ENCODE results near the gene CFAP299. TPM values are rescaled to one million over a fixed set of nuclear protein-coding genes. Genes with fewer than 3 reads are reported as not detected.

Gene CFAP299
- total RNA-seq, 1 experiment from 2014 or later = not detected

DNA sequence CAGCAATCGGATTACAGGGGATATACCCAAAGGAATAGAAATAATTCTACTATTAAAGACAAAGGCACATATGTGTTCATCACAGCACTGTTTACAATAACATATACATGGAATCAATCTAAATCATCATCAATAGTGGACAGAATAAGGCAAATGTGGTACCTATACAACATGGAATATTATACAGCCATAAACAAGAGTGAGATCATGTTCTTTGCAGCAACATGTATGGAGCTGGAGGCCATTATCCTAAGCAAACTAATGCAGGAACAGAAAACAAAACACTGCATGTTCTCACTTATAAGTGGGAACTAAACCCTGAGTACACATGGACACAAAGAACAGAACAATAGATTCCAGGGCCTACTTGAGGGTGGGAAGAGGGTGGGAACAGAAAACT lies 163.2 kb downstream of the CFAP299 start:
- RAD21 ChIA-PET (ENCODE audit: low non-redundant PET in 1 of 2, low total read pairs in 2 of 2, uncharacterized antibody in 2 of 2, unreplicated experiment in 2 of 2) = no interaction called here
- Histone ChIP-seq H3K79me2 (ENCODE audit: insufficient read depth, low read length) (no peaks in the 10 kb centered on the region), H3K9me2 (ENCODE audit: insufficient read depth) (no peaks in the 10 kb centered on the region), H4K20me1 (ENCODE audit: insufficient read depth) (no peaks in the 10 kb centered on the region), H2AFZ (ENCODE audit: low read depth, low read length, poor library complexity, severe bottlenecking) (no peak overlapping the region), H3K9ac (ENCODE audit: low read length) (no peak overlapping the region), H3K4me3 (replicated peaks in 1 of 2; ENCODE audit: low read depth in 1 of 2, low read length in 2 of 2) (no peak overlapping the region), H3K9me3 (ENCODE audit: control insufficient read depth in 1 of 2, insufficient read depth in 1 of 2, low read depth in 1 of 2, low read length in 2 of 2) (no peaks in the 10 kb centered on the region), H3K27me3 (ENCODE audit: insufficient read depth, low read length) (no peaks in the 10 kb centered on the region), H3K4me2 (ENCODE audit: low read length) (no peak overlapping the region), H3K36me3 (ENCODE audit: control insufficient read depth in 1 of 2, insufficient read depth in 2 of 2, low read length in 2 of 2) (no peaks in the 10 kb centered on the region), H3K4me1 (ENCODE audit: control insufficient read depth in 1 of 2, insufficient read depth in 2 of 2, low read length in 2 of 2) (no peaks in the 10 kb centered on the region), H3K27ac (ENCODE audit: low read depth, low read length) (no peak overlapping the region)
- no peak for DNase-seq (ENCODE audit: low read depth, low spot score)
- CTCF ChIA-PET = no interaction called here
- no peak for ATAC-seq
- TF ChIP-seq RAD21 (IDR thresholded peaks at IDR 0.05; ENCODE audit: low read depth) = no peak
- TF ChIP-seq FOSL1 (IDR thresholded peaks at IDR 0.05; ENCODE audit: low read depth) = no peak
- no peak for TF ChIP-seq ZNF274 (IDR thresholded peaks at IDR 0.05; ENCODE audit: low read depth, low read length)
- TF ChIP-seq TCF7L2 (IDR thresholded peaks at IDR 0.05; ENCODE audit: borderline replicate concordance, extremely low read depth, insufficient read depth, insufficient read length) = no peak
- TF ChIP-seq, protein P1, sequence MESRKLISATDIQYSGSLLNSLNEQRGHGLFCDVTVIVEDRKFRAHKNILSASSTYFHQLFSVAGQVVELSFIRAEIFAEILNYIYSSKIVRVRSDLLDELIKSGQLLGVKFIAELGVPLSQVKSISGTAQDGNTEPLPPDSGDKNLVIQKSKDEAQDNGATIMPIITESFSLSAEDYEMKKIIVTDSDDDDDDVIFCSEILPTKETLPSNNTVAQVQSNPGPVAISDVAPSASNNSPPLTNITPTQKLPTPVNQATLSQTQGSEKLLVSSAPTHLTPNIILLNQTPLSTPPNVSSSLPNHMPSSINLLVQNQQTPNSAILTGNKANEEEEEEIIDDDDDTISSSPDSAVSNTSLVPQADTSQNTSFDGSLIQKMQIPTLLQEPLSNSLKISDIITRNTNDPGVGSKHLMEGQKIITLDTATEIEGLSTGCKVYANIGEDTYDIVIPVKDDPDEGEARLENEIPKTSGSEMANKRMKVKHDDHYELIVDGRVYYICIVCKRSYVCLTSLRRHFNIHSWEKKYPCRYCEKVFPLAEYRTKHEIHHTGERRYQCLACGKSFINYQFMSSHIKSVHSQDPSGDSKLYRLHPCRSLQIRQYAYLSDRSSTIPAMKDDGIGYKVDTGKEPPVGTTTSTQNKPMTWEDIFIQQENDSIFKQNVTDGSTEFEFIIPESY (IDR thresholded peaks at IDR 0.05; ENCODE audit: extremely low read depth, insufficient replicate concordance, low read length) = no peak
- TF ChIP-seq YY1 (IDR thresholded peaks at IDR 0.05; ENCODE audit: extremely low read depth, insufficient replicate concordance, low read depth, low read length) = no peak
- no peak for TF ChIP-seq CEBPB (IDR thresholded peaks at IDR 0.05; ENCODE audit: low read depth)
- no peak for TF ChIP-seq POLR2A (IDR thresholded peaks at IDR 0.05; ENCODE audit: borderline replicate concordance, extremely low read depth, insufficient read depth, insufficient read length)
- BruUV-seq (replicated peaks) = no TSS peak
- POLR2A ChIA-PET = no interaction called here
- intact Hi-C loops (cut with micrococcal nuclease) = no loop called here

DNA sequence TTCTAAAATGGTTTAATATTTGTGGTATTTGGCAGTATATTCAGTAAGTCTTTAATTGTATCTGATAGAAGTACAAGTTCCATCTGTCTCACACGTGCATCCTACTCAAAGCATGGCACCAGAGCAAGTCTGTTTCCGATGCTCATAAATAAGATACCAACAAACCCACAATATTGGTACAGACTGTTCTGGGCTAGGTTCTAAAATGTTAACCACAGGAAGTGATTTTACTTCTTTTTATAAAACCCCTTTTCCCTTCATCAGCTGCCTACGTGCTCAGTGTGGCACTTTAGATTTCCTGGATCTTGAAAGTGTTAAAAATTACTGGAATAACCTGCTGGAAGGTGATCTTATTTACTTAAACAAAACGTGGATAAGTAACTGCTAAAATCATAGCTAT lies 165.1 kb downstream of the CFAP299 start:
- no peak overlapping the region for H3K9ac ChIP-seq (ENCODE audit: low read length)
- POLR2A ChIA-PET = no interaction called here
- no peaks in the 10 kb centered on the region for H3K27me3 ChIP-seq (ENCODE audit: insufficient read depth, low read length)
- no peaks in the 10 kb centered on the region for H4K20me1 ChIP-seq (ENCODE audit: insufficient read depth)
- TF ChIP-seq RAD21 (IDR thresholded peaks at IDR 0.05; ENCODE audit: low read depth) (no peak), SIN3A (IDR thresholded peaks at IDR 0.05; ENCODE audit: low read depth) (no peak), YY1 (IDR thresholded peaks at IDR 0.05; ENCODE audit: extremely low read depth, insufficient replicate concordance, low read depth, low read length) (no peak), EZH2phosphoT487 (IDR thresholded peaks at IDR 0.05; ENCODE audit: borderline replicate concordance) (no peak)
- no peak overlapping the region for H3K27ac ChIP-seq (ENCODE audit: low read depth, low read length)
- no peak overlapping the region for H3K4me3 ChIP-seq (replicated peaks in 1 of 2; ENCODE audit: low read depth in 1 of 2, low read length in 2 of 2)
- RAD21 ChIA-PET (ENCODE audit: low non-redundant PET in 1 of 2, low total read pairs in 2 of 2, uncharacterized antibody in 2 of 2, unreplicated experiment in 2 of 2) = no interaction called here
- CTCF ChIA-PET = no interaction called here
- no peaks in the 10 kb centered on the region for H3K9me2 ChIP-seq (ENCODE audit: insufficient read depth)
- no peaks in the 10 kb centered on the region for H3K36me3 ChIP-seq (ENCODE audit: control insufficient read depth in 1 of 2, insufficient read depth in 2 of 2, low read length in 2 of 2)
- no peaks in the 10 kb centered on the region for H3K4me1 ChIP-seq (ENCODE audit: control insufficient read depth in 1 of 2, insufficient read depth in 2 of 2, low read length in 2 of 2)
- DNase-seq (ENCODE audit: low read depth, low spot score) (no peak), ATAC-seq (no peak)
- H3K79me2 ChIP-seq (ENCODE audit: insufficient read depth, low read length) = no peaks in the 10 kb centered on the region
- H2AFZ ChIP-seq (ENCODE audit: low read depth, low read length, poor library complexity, severe bottlenecking) = no peak overlapping the region
- intact Hi-C loops (cut with micrococcal nuclease) = no loop called here
- BruUV-seq (replicated peaks) = no TSS peak
- no peak overlapping the region for H3K4me2 ChIP-seq (ENCODE audit: low read length)
- no peaks in the 10 kb centered on the region for H3K9me3 ChIP-seq (ENCODE audit: control insufficient read depth in 1 of 2, insufficient read depth in 1 of 2, low read depth in 1 of 2, low read length in 2 of 2)

All from HCT116 (cell line).